ENCODE data around the gene C8A. TPM values are rescaled to one million over a fixed set of nuclear protein-coding genes. Genes with fewer than 3 reads are reported as not detected.

Gene C8A
- polyA plus RNA-seq, 1 donor (not counting 4 experiments of a cell fraction or from before 2014, with no cell fraction given) = not detected

DNA sequence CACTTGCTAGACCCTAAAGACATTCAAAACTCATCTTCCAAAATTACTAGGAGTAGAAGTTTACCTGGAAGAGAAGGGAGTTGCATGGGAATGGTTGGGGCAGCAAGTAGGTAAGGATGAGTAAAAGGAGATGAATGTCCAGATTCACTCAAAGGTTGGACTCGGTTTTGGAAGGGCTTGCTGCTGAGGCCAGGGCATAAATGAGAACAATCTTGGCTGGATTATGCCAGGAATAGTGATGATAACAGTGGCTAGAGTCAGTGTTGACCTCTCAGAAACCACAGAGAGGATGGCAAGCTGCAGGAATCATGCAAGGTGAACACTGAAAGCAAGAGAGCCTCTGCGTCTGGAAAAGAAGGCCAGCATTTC is 43.4 kb downstream of the C8A start:
- dilution Hi-C loops (cut with MboI; ENCODE audit: extremely low pct_ligation_motif_present, low sequenced_read_pairs) = no loop called here
- H2AFZ ChIP-seq (ENCODE audit: control insufficient read depth, low read length) = no peak overlapping the region
- FAIRE-seq = no peak
- H3K79me2 ChIP-seq (ENCODE audit: control insufficient read depth, insufficient read depth, low read length) = no peaks in the 10 kb centered on the region
- no peaks in the 10 kb centered on the region for H3K4me1 ChIP-seq (ENCODE audit: control insufficient read depth, extremely low read depth, insufficient read depth, low read length)
- no peak overlapping the region for H3K27ac ChIP-seq (ENCODE audit: control insufficient read depth, insufficient read depth, low read length)
- no peaks in the 10 kb centered on the region for H3K9me1 ChIP-seq (ENCODE audit: control insufficient read depth, extremely low read depth, insufficient read depth, low read length)
- no peak for TF ChIP-seq CTCF (optimal IDR thresholded peaks at IDR 0.05 in 1 of 3, IDR thresholded peaks at IDR 0.05 in 1 of 3, conservative IDR thresholded peaks at IDR 0.05 in 1 of 3; ENCODE audit: extremely low read depth in 1 of 3, insufficient read depth in 2 of 3, low read length in 3 of 3)
- TF ChIP-seq EZH2 (IDR thresholded peaks at IDR 0.05; ENCODE audit: low read length) = no peak
- H3K9me3 ChIP-seq (ENCODE audit: control insufficient read depth, low read depth, low read length) = no peaks in the 10 kb centered on the region
- H3K4me2 ChIP-seq (ENCODE audit: control insufficient read depth, extremely low read depth, insufficient read depth, low read depth, low read length) = no peak overlapping the region
- H3K9ac ChIP-seq (ENCODE audit: control insufficient read depth, extremely low read depth, insufficient read depth, low read length) = no peak overlapping the region
- peaks cover 3% of the 10 kb centered on the region for H3K27me3 ChIP-seq (ENCODE audit: control insufficient read depth, extremely low read depth, insufficient read depth, low read length)
- DNase-seq (ENCODE audit: low read depth, low spot score) = no peak
- H3K36me3 ChIP-seq (ENCODE audit: control insufficient read depth in 2 of 2, extremely low read depth in 1 of 2, insufficient read depth in 2 of 2, low read length in 2 of 2) = no peaks in the 10 kb centered on the region
- H3K4me3 ChIP-seq (ENCODE audit: control insufficient read depth in 2 of 3, extremely low read depth in 1 of 3, insufficient read depth in 2 of 3, low read depth in 1 of 3, low read length in 3 of 3) = no peak overlapping the region
- H4K20me1 ChIP-seq (ENCODE audit: control insufficient read depth, extremely low read depth, insufficient read depth, low read length) = no peaks in the 10 kb centered on the region

GRCh38 chr1:56898879-56899278 is 44.3 kb downstream of the C8A start:
- FAIRE-seq (no peak), DNase-seq (ENCODE audit: low read depth, low spot score) (no peak)
- Histone ChIP-seq H3K4me2 (ENCODE audit: control insufficient read depth, extremely low read depth, insufficient read depth, low read depth, low read length) (no peak overlapping the region), H3K4me3 (ENCODE audit: control insufficient read depth in 2 of 3, extremely low read depth in 1 of 3, insufficient read depth in 2 of 3, low read depth in 1 of 3, low read length in 3 of 3) (no peak overlapping the region), H3K4me1 (ENCODE audit: control insufficient read depth, extremely low read depth, insufficient read depth, low read length) (no peaks in the 10 kb centered on the region), H3K27ac (ENCODE audit: control insufficient read depth, insufficient read depth, low read length) (no peak overlapping the region), H3K9me3 (ENCODE audit: control insufficient read depth, low read depth, low read length) (no peaks in the 10 kb centered on the region), H3K9ac (ENCODE audit: control insufficient read depth, extremely low read depth, insufficient read depth, low read length) (no peak overlapping the region), H2AFZ (ENCODE audit: control insufficient read depth, low read length) (no peak overlapping the region), H3K36me3 (ENCODE audit: control insufficient read depth in 2 of 2, extremely low read depth in 1 of 2, insufficient read depth in 2 of 2, low read length in 2 of 2) (no peaks in the 10 kb centered on the region), H4K20me1 (ENCODE audit: control insufficient read depth, extremely low read depth, insufficient read depth, low read length) (no peaks in the 10 kb centered on the region), H3K79me2 (ENCODE audit: control insufficient read depth, insufficient read depth, low read length) (no peaks in the 10 kb centered on the region), H3K9me1 (ENCODE audit: control insufficient read depth, extremely low read depth, insufficient read depth, low read length) (no peaks in the 10 kb centered on the region), H3K27me3 (ENCODE audit: control insufficient read depth, extremely low read depth, insufficient read depth, low read length) (peaks cover 3% of the 10 kb centered on the region)
- TF ChIP-seq EZH2 (IDR thresholded peaks at IDR 0.05; ENCODE audit: low read length) (no peak), CTCF (optimal IDR thresholded peaks at IDR 0.05 in 1 of 3, IDR thresholded peaks at IDR 0.05 in 1 of 3, conservative IDR thresholded peaks at IDR 0.05 in 1 of 3; ENCODE audit: extremely low read depth in 1 of 3, insufficient read depth in 2 of 3, low read length in 3 of 3) (no peak)
- dilution Hi-C loops (cut with MboI; ENCODE audit: extremely low pct_ligation_motif_present, low sequenced_read_pairs) = no loop called here

All from keratinocyte (primary cell).